ENCODE measurements around the gene CFAP20DC.

DNA sequence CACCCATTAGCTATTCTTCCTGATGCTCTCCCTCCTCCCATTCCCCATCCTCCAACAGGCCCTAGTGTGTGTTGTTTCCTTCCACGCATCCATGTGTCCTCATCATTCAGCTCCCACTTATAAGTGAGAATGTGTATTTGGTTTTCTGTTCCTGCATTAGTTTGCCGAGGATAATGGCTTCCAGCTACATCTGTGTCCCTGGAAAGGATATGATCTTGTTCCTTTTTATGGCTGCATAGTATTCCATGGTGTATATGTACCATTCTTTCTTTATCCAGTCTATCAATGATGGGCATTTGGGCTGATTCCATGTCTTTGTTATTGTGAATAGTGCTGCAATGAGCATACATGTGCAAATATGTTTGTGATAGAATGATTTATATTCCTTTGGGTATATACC is 56.3 kb downstream of the CFAP20DC start:
- TF ChIP-seq CTCF (IDR thresholded peaks at IDR 0.05 in 4 of 5, conservative IDR thresholded peaks at IDR 0.05 in 1 of 5) (no peak), POLR2A (IDR thresholded peaks at IDR 0.05) (no peak)

Measured in gastrocnemius medialis (tissue), 4 donors.